Medulla oblongata (tissue), 1 donor: ENCODE results near the gene TAF3.
"Not testable (repeated sequence)": the region's sequence is repeated elsewhere in the genome, so short reads cannot be mapped to it uniquely, and the experiment has no call there.

Experiments used
- DNase-seq: peaks from one replicate; pipeline ENCODE4 v3.0.0-alpha.2; 2015; ENCODE audit errors: extremely low spot score

TAF3 gene

DNA sequence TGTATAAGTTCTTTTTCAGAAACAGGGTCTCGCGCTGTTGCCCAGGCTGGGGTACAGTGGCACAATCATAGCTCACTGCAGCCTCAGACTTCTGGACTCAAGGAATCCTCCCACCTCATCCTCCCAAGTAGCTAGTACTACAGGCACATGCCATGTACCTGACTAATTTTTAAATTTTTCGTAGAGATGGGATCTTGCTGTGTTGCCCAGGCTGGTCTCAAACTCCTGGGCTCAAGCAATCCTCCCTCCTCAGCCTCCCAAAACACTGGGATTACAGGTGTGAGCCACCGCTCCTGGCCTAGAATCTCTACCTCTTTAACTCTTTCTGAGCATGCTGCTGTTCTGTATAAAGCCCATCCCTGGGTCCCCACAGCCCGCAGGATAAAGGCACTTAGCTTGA, 212.9 kb downstream of the TAF3 start:
- not testable (repeated sequence) for DNase-seq

DNA sequence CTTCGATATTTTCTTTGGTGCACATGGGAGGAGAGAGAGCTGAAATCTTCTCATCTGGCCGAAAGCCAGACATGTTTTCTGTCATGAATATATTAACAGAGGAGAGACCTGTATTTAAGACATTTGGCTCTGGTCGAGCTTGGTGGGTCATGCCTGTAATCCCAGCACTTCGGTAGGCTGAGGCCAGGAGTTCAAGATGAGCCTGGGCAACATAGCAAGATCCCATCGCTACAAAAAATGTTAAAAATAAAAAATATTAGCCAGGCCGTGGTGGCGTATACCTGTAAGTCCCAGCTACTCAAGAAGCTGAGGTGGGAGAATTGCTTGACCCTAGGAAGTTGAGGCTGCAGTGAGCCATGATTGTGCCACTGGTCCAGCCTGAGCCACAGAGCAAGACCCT, 214.3 kb downstream of the TAF3 start:
- DNase-seq: no peak

DNA sequence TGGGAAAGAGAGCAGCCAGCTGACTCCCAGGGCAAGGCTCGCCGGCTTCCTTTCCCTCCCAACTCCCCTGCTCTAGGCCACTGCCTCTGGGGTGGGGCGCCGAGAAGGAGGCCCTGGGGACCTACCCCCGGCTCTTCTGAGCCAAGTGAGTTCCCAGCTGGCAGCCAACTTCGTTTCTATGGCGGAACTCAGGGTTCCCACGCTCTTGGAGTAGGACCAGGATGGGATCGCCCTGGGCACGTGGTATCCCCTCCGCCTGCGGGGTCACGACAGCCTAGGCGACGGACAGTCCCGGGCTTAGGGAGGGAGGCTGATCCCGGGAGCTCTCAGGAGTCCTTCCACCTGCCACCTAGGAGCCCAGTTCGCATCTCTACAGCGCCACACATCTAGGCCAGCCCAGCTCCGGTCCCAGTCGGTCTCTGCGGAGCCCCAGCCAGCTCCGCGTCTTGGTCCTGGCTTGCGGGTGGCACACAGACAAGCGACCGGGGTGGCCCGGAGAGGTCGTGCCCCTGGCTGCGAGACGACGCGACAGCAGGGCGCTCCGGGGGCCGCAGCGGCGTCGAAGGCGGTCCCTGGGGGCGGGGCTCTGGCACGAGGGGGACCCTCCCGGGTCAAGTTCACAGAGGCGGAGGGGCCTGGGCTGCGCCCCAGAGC, 215.6 kb downstream of the TAF3 start:
- DNase-seq: no peak

DNA sequence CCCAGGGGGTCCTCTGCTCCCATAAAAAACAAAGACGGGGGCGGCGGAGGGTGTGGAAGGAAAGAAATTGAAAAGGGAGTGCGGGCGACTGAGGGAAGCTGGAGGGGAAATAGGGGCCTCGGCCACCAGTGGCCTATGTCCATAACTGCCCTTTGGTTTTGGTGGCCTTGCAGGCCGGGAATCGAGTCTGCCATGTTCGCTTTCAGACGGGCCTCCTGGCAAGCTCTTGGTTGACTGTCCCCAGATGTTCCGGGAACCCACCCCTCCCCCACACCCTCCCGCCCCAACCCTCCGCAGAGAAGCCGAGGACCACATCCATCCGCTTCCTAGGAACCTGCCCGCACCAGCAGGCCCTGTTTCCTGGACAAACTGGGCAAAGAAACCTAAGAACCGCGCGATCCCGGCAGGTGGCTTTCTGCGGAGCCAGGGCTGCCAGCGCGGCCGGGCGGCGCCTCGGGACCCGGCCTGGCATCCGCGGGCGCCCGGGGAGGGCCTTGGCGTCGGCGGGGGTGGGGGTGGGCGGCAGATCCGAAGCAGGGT, 216.2 kb downstream of the TAF3 start:
- DNase-seq: no peak

GRCh38 chr10:8035006-8035640, 216.8 kb downstream of the TAF3 start:
- DNase-seq: no peak

DNA sequence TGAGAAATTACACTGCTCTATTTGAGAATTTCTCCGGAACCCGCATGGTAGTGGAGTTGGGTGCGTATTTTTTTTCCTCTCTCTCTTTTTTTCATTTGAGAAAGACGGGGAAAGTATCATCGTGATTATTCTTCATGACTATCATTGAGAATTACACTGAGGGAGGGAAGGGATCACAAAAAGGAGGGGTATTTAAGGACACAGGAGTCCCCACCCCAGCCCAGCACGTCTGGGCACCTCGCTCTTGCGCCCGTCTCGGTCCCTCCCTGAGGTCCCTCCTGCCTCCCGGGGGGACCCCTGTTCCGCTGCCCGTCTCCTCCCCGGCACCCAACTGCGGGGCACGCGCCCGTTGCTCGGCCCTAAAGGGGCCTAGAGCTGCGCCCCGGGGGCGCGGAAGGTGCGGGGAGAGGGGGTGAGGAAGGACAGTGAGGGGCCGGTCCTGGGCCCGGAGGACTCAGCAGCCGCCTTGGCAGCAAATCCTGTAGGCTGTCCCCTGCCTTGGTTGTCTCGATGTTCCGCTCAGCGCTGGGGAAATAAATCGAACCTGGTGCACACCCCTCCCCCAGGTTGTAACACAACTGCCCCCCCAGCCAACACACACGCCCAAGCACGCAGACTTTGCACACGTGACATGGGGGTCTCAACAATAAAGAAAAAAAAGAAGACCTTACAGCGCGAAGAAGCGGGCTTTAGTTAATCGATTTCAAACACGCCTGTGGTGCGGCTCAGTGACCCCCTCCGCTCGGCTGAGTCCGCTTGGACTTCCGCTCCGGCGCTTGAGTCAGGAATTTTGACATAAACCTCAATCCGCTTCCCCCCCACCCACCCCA, 217.6 kb downstream of the TAF3 start:
- DNase-seq: no peak

DNA sequence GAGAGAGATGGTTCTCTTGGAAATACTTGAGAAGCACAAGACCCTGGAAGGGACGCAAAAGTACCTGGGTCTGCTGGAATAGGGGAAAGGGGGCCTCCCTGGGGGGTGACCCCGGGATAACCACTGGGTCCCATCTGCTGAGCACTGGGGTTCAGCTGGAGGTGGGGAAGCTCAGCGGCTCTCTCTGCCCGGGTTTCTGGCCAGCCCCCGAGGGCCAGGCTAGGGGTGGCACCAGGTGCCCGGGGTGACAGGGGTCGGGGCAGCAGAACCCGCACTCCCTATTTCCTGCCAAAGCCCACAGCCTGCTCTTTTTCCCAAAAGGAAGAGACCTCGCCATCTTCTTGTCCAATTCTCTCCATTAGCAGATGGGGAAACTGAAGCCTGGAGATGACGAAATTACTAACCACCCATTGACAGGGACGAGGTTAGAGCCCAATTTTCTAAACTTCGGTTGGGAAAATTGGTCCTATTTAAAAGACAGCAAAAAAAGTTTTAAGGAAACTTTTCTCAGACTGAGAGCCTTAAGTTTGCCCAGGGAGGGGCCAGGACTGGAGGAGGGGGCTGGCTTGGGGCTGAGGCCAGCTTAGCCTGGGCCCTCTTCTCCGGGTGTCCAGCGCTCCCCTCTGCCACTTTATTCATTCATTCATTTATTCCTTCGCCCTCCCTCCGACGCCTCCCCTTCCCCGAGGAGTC, 218.3 kb downstream of the TAF3 start:
- DNase-seq: no peak

DNA sequence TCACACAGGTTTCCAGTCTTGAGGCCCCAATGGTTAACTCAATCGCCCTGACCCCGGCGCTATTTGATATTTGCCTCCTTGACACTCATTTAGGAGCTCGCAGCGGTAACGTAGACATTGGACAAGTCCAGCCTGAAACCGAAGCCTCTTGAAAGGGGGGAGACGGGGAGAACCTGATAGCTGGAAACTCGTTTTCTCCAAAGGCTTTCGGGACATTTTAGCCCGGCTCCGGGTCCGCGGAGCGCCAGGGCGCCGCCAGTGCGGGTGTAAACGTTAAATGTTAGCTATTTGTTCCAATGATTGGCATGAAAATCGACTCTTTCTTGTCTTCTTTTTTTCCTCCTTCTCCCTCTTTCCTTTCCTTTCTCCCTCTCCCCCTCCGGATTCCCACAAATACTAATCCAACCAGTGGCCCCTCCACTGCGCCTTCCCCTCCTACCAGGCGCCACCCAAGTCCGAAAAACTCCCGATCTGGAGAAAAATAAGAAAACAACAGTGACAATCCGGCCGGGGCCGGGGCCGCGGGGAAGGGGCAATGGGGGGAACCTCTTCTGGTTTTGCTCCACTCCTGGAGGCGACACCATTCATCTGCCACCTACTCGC, 219.0 kb downstream of the TAF3 start:
- DNase-seq: no peak

- no peak for DNase-seq
These were observed 219.9 kb downstream of the TAF3 start for GRCh38 chr10:8037941-8038894.

- no peak for DNase-seq
These were observed 221.1 kb downstream of the TAF3 start for GRCh38 chr10:8039321-8039881.

GRCh38 chr10:8040651-8041050, 222.3 kb downstream of the TAF3 start:
- DNase-seq: no peak

- no peak for DNase-seq
These were observed 223.1 kb downstream of the TAF3 start for GRCh38 chr10:8041284-8041991.

- no peak for DNase-seq
These were observed 223.9 kb downstream of the TAF3 start for GRCh38 chr10:8041992-8042720.

DNA sequence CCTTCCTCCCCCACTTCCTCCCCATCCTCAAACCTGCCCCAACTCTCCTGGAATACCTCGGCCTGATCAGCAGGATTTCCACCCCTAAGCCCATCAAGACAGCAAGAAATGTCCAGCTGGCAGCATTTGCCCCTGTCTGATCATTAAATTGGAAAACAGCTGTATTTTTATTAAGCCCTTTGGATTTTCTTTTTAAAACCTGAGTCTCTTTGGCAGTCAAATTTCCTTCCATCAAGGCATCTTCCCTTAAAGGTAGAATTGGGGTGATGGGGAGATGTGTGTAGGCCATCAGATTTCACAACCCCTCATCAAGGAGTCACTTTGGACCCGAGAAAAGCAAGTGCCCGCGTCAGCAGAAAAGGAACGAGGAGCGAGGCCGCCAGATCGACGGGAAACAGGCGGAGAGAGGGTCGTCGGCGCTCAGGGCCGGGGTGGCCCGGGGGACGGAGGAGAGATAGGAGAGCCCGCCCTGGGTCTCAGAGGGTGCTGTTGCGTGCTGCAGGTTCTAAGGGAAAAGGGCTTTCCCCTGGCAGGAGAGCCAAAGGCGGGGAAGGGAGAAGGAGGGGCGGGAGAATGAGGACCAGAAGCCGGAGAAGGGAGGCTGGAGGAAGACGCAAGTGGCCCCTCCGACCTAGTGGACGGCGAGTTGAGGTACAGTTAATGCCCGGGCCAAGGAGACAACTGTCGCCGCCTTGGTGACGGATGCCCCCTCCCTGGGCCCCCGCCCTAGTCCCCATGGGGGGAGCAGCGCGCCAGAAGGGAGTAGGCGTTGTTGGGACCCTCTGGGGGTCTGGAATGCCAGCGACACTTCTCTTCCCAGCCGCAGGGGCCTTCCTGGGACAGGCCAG, 224.6 kb downstream of the TAF3 start:
- no peak for DNase-seq

DNA sequence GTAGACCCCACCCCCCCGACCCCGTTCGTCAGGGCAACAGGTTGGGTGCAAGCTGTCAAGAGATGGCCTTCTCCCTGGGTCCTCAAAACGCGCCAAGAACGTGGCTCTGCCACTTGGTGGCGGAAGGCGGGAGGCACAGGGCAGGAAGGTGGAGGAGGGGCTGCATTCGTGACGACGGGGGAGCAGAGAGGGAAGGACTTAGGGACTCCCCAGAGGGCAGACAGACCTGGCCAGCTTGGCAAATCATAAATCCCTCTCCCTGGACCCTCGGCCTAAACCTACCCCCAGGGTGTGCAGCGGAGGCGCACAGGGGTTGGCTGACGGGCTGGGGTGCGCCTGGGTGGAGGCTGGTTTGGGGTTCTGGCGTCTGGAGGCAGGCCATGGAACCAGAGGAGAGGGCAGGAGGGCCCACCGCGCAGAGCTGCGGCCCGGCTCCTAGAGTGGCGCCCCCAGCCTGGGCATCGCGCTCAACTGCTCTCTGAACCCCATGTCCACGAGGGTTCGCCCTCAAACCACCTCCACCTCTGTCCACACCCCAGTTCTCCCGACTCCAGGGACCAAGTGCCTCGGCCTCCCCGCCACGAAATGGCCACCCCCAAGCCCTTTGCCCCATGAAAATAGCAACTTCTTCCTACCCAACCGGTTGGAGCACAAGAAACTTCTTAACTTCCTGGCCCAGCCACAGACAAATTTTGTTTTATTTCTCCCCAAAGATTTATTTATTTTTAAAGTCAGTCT, 225.4 kb downstream of the TAF3 start:
- DNase-seq: no peak

DNA sequence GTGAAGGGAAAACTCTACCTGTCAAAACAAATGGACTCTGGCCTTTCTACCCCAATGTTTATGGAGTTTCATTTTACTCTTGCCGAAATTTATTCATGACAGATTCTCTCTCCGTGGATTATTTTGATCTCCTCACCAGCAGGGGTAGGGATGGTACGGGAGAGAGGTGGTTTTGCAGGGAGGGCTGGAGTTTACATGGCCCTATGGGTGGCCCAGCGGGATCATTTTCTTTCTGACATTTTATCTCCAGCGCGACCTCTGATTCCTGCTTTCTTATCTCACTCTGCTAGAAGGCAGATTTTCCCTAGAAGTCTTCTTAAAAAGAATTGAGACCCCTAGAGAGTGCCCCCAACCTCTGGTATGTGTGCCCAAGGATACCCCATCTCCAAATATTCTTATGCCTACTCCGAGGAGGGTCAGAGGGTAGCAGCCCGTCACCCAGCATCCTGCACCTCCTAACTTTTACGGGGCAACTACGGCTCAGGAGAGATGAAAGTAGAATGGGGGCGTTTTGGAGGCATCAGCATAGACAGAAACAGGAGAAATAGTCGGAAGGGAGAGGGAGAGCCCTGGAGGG, 226.1 kb downstream of the TAF3 start:
- DNase-seq: no peak
